ENCODE data around the gene ENDOU.

DNA sequence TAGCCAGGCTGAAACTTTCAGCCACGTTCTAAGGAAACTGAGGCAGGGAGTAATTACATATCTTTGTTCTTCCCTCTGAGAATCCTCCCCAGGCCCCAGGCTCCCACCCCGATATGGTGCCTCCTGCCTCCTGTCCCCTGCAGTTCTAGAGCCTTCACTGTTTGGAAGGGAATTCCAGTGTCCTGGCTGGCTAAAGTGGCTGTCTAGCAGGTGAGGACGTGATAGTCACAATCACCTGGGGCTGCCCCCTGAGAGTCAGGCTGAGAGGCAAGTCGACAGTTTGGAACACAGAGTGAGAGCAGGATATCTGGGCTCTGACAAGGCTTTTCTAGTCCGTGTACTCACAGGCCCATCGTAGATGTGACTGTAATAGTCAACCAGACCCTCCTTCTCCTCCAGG, 13.1 kb downstream of the ENDOU start:
- TF ChIP-seq, protein P1, sequence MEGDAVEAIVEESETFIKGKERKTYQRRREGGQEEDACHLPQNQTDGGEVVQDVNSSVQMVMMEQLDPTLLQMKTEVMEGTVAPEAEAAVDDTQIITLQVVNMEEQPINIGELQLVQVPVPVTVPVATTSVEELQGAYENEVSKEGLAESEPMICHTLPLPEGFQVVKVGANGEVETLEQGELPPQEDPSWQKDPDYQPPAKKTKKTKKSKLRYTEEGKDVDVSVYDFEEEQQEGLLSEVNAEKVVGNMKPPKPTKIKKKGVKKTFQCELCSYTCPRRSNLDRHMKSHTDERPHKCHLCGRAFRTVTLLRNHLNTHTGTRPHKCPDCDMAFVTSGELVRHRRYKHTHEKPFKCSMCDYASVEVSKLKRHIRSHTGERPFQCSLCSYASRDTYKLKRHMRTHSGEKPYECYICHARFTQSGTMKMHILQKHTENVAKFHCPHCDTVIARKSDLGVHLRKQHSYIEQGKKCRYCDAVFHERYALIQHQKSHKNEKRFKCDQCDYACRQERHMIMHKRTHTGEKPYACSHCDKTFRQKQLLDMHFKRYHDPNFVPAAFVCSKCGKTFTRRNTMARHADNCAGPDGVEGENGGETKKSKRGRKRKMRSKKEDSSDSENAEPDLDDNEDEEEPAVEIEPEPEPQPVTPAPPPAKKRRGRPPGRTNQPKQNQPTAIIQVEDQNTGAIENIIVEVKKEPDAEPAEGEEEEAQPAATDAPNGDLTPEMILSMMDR (IDR thresholded peaks at IDR 0.05), result no peak
- no peak for TF ChIP-seq POLR2AphosphoS5 (IDR thresholded peaks at IDR 0.05)
